Measurements from ENCODE around the gene LRRFIP1.
"Not testable (repeated sequence)": the region's sequence is repeated elsewhere in the genome, so short reads cannot be mapped to it uniquely, and the experiment has no call there.

Gene LRRFIP1

DNA sequence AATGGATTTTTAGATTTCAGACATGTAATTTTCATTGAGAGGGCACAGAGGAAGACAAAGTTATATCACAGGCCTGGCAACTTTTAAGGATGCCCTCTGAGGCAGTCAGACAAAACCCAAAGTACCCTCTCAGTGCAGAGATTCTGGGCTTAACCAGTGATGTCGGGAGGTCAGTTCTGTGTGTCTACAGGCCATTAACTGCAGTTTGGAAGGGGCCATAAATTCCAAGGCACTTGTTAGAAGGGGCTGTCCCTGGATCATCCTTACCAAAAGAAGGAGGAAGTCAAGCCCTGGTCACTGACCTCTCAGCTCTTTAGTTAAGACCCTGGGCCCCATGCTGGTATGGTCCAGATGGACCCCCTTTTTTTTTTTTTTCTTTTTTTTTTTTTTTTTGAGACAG lies 60.7 kb downstream of the LRRFIP1 start:
- DNase-seq (ENCODE audit: low read depth, low spot score), result no peak

DNA sequence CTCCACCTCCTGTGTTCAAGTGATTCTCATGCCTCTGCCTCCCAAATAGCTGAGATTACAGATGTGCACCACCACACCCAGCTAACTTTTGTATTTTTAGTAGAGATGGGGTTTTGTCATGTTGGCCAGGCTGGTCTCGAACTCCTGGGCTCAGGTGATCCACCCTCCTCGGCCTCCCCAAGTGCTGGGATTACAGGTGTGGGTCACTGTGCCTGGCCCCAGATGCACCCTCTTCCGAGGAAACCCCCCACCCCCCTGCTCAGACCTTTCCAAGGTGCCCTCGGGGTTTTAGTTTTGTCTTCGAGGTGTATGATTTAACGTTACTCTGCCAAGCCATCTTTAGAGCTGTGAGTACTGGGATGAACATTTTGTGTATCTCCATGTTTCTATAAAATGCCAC lies 61.2 kb downstream of the LRRFIP1 start:
- not testable (repeated sequence) for DNase-seq (ENCODE audit: low read depth, low spot score)

DNA sequence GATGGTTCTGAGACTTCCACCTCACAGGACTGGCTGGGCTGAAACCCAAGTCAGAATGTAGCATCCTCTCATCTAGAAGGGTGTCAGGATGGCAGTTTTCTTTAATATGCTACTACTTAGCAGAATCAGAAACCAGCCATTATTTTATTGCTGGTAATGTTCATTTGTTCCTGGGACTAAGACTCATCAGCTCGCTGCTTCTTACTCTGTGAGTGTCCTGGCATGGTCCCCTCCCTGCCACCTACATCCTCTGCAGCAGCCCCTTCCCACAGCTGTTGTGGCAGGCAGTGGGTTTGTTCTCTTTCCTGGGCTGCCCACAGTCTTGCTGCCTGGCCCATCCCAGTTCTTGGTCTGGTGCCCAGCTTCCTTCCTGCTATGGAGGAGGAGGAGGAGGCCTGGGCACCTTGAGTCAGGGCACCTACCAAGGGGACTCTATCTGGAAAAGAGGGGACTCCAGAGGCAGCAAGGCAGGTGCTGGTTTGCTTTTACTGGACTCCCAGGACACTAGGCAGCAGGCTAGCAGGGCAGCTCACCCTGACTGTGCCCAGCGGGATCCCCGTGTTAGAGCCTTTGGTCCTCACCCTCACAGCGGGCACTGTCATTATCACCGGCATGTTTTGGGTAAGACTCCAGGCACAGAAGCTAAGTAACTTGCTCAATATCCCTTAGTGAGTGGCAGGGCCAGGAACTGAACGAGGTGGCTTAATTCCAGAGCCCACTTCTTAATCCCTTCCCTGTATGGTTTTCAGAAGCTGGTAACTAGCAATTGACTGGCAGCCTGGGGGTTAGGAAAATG lies 62.1 kb downstream of the LRRFIP1 start:
- no peak for DNase-seq (ENCODE audit: low read depth, low spot score)

DNA sequence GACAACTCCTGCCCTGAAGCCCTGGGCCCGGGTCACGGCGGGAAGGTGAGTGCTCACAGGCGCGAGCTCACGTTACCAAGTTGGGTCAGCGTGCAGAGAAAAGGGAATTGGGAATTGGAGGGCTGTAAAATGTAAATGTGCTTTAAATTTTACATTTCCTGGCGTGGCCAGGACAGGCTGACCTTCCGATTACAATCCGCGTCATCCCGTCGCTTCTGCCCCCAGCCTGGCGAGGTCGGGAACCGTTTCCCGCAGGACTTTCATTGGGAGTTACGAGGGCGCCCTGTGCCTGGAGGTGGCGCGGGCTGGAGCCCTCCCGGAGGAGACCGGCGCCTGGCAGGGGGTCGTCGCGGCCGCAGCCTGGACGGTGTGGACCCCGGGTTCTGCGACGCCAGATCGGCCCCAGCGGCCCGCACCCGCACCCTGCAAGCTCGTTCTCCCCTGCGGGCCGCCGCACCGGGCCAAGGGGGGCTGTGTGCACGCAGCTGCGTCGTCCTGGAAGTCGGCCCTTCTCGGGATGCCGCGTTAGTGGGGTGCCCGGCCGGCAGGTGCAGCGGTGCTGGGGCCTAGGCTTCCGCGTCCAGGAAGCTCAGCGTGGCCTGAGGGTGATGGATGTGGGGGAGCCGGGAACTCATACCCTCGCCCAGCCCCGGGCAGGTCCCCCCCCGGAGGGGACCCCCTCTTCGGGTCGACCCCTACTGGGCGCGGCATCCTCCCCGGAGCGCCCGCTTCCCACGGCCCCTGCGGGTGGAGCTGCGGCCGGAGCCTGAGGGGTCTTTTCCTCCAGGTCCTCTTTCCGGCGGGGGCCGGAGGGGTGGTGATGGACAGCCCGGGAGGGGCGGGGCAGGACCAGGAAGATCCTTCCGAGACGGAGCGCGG lies 63.9 kb downstream of the LRRFIP1 start:
- DNase-seq (ENCODE audit: low read depth, low spot score), result no peak

DNA sequence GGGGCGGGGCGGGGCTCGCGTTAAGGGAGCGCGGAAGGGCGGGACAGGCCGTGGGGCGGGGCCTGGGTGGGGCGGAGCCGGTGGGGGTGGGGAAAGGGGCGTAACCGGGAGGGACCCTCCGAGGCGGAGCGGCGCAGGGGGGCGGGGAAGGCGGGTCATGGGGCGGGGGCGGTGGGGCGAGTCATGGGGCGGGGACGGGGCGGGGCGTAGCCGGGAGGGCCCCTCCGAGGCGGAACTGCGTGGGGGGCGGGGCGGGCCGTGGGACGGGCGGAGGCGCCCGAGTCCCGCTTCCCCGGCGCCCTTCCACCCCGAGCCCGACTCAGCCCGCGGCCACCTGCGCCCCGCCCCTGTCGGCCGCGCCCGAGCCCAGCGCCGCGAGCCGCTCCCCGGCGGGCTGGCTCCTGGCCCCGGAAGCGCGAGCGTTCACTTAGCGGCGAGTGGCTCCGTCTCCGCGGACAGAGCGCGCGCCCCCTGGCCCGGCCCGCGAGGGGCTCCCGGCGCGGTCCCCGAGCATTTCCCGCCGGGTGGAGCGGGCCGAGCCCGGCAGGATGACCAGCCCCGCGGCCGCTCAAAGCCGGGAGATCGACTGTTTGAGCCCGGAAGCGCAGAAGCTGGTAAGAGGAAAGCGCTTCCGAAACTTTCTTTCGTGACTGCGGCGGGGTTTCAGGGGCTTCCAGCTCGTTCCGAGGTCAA lies 64.7 kb downstream of the LRRFIP1 start:
- peak; percentile 87 for DNase-seq (ENCODE audit: low read depth, low spot score)

DNA sequence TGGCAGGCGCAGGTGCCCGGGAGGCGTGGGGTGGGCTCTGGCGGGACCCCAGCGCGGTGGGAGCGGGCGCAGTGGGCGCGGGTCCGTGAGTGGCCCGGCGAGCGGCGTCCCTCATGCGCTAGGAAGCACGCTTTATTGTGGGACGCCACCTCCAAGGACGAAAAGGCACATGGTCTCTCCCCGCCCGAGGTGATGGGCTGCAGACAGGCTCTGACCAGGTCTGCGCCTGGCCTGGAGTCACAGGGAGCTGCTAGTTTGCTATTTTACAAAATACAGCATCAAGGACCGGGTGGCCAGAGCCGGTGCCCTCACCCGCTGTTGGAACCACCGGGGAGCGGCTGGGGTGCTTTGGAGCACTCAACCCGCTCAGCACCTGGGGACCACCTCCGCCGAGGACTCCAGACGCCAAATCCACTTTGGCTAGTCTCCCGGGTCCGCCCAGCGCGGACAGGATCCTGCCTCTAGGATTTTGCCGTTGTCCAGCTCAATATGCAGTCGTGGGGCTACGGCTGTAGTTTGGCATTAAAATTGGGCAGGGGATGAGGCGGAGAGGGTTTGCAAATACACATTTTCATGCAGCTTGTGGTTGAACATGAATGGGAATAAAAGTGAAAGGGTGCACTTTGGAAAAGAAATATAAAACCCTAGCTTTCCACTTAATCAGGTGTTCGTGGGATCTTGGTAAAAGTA lies 65.4 kb downstream of the LRRFIP1 start:
- DNase-seq (ENCODE audit: low read depth, low spot score), result no peak

DNA sequence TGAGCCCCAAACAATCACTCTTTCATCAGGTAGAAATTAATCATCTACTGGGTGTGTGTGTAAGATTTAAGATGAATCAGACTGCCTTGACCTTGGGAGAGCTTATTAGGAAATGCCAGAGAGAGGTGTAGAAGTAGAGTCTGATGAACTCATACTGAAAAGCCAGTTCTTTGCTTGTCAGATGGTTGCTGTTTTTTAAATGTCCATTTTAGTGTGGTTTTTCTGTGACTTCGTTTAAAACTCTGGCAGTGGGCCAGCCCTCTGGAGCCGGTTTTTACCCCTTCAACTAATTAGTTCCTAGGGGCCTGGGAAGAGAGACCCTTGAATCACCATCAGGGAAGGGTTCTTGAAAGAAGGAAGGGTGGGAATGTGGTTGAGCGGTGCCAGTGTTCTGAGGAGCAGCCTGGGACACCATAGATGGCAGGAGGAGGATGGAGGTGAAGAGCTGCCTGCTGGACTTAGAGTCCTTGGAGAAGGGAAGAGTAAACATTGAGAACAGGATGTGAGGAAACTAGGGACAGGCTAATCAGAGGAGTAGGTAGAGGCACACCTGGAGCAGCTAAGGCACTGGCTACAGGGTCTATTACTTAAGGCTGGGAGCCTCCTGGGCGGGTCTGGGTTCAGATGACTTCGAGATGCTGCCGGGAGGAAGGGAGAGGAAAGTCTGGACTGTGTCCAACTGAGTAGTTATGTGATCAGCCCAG lies 66.1 kb downstream of the LRRFIP1 start:
- no peak for DNase-seq (ENCODE audit: low read depth, low spot score)

DNA sequence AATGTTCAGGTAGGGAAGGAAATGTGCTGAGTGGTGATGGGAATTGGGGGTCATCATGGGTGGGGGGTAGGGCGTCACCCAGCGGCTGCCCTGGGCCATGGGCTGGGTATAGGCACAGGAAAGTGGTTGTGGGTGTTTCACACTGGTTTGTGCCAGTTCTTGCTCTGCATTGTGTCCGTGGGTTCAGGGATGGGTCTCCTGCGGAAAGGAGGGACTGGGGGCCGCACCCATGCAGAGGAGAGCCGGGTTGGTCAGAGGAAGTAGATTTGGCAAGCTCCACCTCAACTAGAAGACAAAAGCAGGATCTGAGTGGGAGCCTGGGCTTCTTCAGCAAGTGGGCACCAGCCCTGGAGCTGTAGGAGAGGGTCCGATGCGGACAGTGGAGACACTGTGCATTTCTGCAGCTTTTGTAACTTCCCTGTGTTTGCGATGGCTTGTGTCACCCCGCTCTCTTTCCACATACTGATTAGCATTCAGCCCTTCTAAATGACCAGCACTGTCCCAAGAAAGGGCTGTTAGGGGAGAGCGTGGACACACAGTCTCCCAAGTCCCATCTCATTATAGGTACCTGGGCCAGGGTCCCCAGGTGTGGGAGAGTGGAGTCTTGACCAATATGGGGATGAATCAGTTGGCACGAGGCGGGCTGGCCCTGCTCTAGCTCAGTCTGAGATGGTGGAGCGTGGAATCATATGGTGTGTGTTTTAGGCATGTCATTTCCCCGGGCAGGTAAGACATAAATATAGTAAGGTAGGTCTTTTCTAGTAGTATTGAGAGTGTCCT lies 67.2 kb downstream of the LRRFIP1 start:
- DNase-seq (ENCODE audit: low read depth, low spot score), result no peak

DNA sequence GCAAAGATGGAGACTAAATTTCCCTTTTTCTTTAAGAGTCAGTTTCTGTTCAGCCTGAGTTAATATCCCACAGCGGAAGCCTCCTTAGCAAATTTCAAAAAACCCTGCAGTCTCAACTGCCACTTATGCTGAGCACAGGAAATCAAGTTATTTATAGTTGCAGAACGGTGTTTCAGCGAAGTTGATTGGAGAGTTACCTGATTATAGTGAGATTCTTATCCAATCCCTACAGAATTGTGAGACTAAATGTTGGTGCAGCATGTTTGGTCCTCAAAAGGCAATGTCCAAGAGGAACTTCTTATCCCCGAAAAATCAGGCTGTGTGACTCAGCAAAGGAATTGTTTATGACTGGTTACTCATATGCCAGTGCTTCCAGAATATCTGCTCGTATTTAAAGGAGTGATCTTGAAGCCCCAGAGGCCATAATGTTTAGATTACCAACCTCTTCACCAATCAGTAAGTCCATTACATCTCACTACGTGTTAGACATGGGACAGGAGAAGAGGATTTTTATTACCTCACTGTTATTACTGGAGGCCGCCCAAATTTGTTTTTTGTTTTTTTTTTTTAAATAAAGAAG lies 67.9 kb downstream of the LRRFIP1 start:
- DNase-seq (ENCODE audit: low read depth, low spot score), result no peak

DNA sequence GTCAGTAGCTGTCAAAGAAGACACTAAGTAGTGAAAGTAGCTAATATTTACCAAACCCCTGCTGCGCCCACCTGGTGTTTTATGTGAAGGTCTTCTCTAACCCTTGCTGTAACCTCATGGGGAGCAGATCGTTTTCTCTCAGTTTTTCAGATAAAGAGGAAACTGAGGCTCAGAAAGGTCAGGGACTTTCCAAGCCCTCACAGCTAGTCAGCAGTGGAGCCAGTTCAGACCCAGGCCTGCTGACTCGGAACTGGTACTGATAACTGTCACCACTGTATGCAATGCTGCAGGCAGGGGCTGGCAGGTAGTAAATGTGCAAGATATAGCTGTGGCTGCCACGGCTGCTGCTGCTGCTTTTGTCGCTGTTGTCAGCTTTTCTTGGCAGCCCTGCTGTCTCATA lies 69.1 kb downstream of the LRRFIP1 start:
- no peak for DNase-seq (ENCODE audit: low read depth, low spot score)

DNA sequence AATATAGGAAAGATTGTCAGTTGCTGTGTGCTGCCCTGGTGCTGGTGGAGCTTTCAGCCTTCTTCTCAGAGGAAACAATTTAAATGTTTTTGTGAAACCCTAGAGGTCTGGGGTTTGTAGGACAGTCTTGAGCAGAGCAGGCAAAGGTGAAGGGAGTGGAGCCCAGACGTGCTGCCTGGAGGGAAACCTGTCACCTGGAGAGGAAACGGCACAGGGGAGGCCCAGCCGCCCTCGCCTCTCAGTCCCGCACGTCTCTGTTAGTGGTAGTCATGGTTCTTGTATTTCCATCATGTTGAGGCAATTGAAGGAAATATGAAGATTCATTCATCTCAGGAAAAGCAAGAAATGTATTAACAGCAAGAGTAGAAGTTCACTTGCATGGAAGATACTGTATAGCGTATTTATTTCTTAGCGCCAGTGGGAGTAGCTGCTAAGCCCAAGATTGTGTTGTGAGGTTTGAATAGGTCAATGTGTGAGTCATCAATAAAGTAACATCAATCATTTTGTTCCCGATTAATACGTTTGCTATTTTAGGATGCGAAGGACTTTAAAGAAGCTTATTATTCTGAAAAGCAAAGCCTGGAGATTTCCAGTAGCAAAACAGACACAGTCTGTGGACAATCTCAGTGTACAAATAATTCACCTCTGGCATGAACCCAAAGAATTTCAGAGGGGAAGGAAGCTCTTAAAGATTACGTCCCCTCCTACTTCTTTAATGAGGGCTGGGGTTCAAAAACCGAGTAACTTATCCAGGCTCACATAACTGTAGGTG lies 70.4 kb downstream of the LRRFIP1 start:
- DNase-seq (ENCODE audit: low read depth, low spot score), result no peak

DNA sequence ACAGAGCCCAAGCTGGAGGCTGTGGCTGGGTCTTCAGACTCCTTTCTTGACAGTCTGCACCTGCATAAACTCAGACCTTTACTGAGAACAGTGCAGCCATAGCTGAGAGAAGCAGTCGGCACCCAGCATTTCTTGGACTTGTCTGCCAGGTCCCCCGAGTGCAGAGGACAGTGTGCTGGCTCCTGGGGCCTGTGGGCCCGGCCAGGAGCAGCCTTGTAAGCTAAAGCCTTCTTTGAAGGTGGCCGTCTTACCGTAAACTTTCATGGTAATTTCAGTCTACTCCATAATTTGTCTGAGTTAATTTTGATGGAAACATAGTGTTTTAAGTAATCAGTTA lies 70.9 kb downstream of the LRRFIP1 start:
- DNase-seq (ENCODE audit: low read depth, low spot score), result no peak

DNA sequence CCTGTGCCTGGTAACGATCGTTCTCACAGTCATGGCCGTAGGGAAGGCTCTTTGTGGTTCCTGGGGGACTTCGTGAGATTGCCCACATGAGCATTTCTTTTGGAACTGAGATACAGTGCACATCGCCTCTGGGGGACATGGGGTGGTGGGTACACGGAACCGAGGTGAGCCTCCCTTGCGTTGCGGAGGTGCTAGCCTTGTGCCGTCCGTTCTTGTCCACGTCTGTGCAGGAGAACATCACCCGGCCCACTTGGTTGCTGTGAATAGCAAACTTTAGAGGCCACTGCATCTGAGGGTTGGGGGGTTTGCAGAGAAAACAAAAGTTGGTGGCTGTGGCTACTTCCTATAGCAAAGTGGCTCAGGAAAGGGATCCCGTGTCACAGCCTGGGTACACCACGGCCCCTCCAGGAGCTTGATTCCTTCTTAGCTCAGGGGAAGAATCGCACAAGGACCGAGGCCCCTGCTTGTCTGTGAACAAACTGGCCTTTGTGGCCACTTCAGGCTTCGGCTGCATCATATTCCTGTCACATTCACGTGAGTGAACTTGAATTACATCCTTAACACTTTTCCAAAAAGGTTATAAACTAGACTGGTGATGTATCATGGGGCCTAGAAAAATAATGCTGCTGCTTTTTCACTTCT lies 72.6 kb downstream of the LRRFIP1 start:
- no peak for DNase-seq (ENCODE audit: low read depth, low spot score)

DNA sequence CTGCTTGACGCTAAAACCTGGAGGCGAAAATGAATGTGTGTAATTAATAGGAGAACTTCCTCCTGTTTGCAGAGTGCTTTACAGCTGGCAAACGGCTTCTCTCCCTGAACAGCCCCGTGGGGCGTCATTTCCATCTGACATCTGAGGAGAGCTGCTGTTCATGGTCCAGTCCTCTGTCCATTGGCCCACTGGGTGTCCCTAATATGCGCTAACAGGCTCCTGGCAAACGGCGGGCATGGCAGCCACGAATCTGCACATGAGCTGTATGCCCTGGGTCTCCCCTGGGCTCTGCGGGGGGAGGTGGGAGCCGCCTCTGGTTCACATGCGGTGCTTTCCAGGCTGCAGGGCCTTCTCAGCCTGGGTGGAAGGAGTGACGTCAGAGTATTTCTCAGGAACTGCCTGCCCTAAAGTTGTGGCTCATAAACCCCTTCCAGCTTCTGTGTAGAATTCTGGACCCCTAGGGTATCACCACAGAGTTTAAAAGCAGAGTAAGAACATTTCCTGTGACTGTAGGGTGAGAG lies 73.2 kb downstream of the LRRFIP1 start:
- DNase-seq (ENCODE audit: low read depth, low spot score), result no peak

DNA sequence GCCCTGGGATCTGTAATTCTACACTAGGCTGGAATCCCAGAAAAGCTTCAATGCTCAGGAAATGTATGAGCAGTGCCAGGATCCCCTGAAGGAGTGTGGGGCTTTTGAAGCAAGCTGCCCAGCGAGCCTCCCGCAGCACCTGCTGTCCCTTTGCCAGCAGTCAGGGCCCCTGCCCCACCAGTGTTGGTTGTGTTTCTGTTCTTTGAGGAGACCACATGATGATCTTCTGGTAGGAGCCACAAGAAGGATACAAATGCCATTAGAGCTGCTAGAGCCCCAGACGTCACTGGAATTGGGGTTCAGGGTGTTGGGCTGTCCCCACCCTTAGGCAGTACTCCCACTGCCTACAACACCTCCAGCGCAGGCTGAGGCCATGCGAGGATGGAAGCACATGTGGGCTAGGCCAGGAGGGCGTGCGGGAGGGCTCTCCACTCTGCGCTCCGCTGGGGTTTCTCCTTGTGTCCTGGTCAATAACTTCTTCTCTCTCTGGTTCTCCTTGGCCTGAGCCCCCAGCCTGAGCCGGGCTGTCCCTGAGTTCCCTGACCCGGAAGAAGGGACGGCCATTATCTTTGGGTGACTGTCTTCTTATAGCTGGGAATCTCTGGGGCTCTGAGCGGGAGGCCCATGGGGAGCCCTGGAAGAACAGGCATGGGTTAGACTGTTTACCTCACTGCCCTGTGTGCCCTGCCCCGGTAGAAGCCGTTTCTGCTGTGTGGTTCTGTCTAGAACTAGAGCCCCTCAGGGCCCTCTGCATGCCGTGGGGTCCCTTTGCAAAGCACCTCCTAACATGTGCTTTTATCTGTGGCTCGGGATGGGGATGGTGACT lies 73.9 kb downstream of the LRRFIP1 start:
- DNase-seq (ENCODE audit: low read depth, low spot score), result no peak

DNA sequence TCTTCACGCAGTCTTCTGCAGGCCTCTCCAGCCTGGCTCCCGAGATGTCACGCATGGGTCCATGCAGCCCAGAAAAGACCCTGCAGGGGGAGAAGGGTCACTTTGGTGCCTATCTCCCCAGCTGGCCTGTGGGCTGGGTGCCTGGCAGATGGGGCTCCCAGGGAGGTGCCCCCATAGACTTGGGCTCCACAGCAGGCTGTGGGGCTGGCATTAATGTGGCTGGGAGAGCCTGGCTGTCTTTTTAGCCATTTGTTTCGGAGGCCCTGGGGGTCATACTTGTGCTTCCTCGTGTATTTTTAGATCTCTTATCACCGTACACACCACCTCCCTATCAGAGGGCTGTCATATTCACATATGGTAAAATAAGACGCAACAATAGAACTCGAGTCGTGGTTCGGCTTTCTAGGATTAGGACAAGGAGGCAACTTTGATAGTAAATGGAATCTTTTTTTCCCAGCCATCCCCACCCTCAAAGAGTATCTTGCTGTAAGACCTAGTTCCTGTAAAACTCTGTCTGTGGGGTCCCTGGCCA lies 74.5 kb downstream of the LRRFIP1 start:
- DNase-seq (ENCODE audit: low read depth, low spot score), result no peak

Data from activated CD4-positive, CD25-positive, alpha-beta regulatory T cell treated with anti-CD3 and anti-CD28 coated beads, Interleukin-2, amount 50 U/mL, for 16 hours (primary cell).